HG03045 (cell line): ENCODE measurements around the gene NTMT1.
"Not testable (repeated sequence)": the region's sequence is repeated elsewhere in the genome, so short reads cannot be mapped to it uniquely, and the experiment has no call there.

Source experiments
- ATAC-seq: cut with Tn5 transposase; IDR thresholded peaks from one replicate; pipeline ENCODE4 v1.9.1; 2021; ENCODE audit warnings: mild to moderate bottlenecking, moderate library complexity; ENCODE audit not compliant: unreplicated experiment

The NTMT1 gene

DNA sequence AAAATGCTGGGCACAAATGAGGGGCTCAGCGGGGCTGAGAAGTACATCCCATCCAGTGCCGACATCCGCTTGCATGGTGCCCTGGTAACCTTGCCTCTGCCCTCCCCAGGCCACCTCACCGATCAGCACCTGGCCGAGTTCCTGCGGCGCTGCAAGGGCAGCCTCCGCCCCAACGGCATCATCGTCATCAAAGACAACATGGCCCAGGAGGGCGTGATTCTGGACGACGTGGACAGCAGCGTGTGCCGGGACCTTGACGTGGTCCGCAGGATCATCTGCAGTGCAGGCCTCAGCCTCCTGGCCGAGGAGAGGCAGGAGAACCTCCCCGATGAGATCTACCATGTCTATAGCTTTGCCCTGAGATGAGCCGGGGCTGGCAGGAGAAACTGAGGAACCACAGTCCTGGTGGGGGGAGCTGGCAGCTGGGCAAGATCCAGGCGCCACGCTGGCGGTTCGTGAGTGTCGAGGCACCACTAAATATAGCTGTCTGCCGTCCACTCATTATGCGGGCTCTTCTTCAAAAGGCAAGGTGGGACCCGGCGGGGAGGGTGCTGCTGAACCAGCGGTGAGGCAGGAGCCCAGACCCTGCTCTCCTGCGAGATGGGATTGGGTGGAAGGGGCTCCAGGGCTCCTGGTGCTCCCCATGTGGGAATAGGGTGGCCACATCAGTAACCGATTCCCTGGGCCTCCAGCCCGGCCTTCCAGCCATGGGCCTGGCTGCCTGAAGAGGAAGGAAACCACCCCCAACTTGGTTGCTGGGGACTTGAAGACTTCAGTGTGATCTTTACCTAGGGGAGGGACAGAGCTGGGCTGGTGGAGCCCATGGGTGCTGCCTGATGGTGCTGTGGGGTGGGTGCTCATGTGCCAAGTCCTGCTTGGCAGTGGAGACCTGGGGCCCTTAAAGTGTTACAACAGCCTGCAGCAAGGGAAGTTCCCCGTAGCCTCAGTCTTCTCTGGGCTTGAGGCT lies 9.4 kb downstream of the NTMT1 start:
- no peak for ATAC-seq

DNA sequence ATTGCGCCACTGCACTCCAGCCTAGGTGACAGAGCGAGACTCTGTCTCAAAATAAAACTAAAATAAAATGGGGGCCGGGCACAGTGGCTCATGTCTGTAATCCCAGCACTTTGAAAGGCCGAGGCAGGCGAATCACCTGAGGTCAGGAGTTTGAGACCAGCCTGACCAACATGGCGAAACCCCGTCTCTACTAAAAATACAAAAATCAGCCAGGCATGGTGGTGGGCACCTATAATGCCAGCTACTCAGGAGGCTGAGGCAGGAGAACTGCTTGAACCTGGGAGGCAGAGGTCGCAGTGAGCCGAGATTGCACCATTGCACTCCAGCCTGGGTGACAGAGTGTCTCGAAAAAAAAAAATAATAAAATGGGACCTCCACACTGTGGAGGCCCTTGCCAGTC lies 10.4 kb downstream of the NTMT1 start:
- not testable (repeated sequence) for ATAC-seq

DNA sequence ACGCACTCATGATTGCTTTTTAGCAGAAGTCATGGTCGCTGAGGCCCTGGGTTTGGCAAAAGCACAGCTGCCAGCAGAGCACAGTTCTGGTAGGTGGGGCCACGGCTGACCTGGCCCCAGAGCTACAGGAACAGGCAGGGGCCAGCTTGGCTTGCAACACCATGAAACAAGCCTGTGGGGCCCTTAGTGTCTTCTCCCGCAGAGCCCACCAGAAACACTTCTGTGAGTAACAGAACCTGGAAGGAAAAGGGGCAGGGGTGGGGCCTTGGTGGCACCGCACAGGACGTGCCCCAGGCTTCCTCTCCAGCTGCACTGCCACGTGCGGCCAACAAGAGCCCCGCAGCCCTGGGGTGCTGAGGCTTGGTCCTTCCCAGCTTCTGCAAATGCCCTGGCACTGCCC lies 11.1 kb downstream of the NTMT1 start:
- ATAC-seq, result no peak

DNA sequence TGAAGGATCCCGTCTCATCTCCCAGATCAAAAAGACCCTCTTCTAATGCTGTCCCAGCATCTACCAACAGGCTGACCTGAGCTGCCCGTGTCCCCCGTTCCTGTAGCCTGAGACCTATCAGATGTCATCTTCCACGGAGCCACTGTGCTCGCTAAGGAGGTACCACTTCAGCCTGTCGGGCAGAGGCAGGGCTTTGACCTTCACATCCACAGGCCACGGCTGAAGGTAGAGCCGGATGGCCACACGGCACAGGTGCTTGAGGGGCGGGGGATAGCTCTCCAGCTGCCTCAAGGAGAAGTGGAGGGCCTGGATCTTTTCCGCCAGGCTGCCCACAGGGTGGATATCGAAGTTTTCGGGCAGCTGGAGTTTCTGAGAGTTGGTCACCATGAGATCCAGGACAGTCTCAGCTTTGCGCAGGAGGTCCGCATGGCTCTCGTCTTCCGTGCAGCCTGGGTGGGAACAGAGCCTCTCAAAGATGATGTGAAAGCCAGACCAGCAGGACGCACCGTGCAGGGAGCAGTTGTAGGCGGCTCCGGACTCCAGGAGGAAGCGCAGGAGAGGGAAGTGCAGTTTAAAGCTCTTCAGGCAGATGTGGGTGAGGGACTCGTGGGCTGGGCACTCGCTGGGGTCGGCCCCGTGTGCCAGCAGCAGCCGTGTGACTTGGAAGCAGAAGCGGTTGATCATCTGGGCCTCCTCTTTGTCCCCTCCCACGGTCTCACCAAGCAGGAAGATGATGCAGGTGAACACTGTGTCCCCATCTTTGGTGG lies 11.9 kb downstream of the NTMT1 start:
- ATAC-seq, result no peak

DNA sequence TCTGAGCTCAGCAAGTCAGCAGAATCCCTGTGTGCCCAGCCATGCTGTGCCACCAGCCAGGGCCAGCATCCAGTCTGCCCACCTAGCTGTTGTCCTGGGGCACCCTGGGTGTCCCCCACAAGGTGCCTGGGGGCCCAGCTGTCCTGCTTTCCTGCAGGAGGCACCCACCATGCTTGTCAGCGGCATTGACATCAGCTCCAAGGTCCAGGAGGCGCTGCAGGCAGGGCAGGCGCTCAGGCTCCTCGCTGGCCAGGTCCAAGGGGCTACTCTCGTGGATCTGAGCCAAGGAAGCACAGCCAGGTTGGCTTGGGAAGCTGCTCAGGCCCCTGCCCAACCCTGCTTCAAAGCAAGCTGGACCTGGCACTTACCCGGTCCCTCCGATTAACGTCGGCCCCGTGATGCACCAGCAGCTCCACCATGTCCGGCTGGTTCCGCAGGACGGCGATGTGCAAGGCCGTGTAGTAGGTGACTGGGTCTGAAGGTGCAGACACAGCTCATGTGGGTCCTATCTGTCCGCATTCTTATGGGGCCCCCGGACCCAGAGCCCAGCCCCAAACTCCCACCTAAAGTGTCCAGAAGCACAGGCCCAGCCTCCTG lies 13.2 kb downstream of the NTMT1 start:
- ATAC-seq, result no peak

DNA sequence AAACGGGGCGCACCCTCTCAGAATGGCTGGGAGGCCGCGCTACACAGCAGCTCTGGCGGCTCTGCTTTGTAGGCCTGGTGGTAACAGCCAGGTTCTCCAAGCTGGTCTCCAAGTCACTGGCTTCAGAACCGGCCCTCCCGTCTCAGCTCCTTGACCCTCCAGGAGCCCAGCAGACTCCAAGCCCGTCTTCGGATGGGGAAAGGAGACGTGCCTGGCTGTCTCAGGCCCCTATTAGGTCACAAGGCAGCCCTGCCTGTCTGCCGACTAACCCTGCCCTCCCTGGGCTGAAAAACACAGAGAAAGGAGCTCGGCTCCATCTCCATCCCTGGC lies 13.8 kb downstream of the NTMT1 start:
- ATAC-seq, result no peak

DNA sequence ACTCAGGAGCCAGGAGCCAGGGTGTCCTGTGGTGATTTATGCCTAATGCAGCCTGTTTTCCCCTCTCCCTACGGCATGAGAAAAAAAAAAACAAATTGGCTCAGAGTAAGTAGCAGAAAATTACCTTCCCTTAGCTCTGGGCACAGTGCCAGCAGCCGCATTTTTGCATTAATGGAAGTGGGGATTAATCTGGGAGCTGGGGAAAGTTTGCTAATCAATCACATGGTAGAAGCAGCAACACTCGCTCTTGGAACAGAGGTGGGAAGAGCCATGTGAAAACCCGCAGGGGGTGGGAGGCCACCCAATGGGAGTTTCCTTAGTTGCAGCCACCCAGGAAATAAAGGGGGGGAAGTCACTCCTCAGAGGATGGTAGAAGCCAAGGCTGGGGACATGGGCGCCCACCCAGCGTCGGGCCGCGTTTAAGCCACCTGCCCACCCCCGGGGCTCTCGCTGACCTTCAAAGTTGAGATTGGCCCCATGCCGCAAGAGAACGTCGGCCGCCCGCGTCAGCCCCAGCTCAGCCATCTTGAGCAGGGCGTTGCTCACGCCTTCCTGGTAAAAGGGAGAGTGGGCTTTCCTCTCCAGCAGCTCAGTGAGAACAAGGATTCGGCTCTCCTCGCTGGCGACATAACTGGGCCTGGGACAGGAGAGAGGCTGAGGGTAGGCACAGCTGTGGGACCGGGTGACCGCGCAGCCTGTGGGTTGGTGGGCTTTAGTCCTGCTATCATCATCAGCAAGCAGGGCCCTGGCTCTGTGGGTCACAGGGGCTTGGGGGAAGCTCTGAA lies 14.3 kb downstream of the NTMT1 start:
- no peak for ATAC-seq

DNA sequence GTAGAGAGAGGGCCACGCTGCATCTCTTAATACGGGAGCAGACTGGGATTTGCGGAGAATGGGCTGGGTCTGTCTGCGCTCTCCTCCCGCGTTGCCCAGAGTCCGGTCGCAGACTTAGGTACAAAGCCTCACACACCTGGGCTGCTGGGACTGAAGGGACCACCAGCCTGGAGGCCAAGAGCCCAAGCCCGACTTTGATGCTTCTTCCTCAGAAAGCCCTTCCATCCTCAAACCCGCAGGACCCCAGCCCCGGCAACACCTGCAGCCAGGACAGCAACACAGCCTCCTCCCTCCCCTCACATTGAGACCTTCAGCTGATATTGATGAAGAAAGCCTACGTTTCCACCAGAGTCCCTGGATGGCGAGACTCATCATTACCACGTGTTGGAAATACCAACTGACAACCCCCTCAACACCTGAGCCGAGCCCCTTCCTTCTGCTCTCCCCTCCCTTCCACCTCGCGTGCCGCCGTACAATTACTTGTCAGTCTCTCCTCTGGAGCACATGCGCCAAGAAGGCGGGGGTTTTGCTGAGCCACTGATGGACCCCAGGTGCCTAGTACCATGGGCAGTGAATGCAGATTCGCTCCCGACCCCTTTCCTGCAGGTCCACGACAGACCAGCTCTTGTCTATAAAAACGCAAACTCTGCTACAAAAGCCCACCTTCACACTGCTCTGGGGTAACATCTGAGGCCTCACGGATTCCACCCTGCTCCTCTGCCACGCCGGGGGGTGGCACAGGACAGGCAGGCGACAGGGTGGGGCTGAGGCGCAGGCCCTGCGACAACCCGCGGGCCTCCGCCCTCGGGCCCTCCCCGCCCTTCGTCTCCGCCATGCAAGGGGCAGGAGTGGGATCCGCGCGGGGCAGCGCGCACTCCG lies 15.1 kb downstream of the NTMT1 start:
- peak; percentile 5 for ATAC-seq

DNA sequence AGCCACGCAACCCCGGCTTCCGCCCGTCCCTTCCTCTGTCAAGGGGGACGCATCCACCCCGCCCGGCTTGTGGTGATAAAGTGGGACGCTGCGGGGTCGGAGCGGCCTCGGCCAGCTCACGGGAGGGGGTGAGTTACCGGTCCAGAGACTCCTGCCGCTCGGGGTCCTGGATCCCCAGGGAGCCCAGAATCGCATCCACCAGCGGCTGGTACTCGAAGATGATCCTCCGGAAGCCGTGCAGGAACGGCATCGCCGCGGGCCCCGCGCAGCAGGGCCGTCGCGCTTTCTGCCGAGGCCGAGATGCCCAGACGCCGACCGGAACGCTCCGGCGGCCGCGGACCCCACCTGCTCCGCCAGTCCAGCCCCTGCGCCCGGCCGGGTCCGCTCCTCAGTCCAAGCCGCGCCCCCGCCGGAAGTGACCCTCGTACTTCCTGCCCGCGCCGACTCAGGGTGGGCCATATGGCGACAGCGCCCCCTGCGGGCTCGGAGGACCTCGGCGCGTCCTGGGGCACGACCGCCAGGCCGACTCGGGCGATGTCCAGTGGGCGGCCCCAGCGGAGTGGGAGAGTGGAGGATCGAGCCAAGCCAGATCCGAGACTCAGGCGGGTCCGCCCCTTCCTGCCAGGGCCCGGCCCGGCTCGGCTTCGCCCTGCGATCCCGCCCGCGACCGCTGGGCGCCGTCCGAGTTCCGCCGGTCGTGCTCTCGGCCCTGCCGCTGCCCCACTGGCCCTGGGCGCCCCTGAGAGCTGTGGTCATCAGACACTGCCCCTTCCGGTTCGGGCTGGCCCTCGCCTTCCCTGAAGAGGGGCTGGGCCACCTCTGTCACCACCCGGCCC lies 16.0 kb downstream of the NTMT1 start, which contains the start of gene ASB6:
ASB6 (minus strand) TSS at position 402 of the 836 bp plus-strand sequence; CDS start at position 250, 152 bp downstream.
- ATAC-seq, result peak; percentile 84

DNA sequence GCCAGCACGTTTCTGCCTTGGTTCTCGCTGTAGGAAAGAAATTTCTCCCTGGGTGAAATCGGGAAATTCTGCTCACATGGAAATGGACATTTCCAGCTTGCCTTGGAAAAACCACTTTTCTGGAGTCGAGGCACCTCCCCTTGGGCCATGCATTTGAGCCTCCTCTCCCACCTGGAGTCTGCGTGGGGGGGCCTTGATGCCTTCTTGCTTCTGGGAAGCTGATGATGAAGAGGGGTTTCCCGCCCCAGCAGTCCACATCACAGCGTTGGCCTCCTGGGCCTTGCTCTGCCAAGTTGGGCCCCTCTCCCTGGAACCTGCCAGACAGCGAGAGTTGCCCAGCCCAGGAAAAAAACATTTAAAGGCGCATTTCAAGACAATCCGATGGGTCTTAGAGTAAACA lies 17.7 kb downstream of the NTMT1 start:
- ATAC-seq, result no peak

DNA sequence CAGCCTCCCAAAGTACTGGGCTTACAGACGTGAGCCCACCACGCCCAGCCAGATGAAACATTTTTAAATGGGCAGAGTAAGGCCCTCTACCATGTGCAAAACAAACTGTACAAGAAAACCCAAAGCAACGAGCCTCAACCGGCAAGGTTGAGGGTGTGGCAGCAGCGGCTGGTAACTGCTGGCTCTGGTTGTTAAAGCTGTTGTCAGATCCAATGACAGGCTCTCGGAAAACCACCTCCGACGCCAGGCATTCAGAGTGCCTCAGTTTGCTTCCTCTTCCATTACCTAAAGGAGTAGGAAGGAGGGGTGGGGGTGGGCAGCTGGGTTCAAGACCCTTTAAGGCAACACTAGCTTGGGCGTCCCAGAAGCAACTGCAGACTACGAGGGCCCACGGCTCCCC lies 18.4 kb downstream of the NTMT1 start:
- ATAC-seq, result no peak

DNA sequence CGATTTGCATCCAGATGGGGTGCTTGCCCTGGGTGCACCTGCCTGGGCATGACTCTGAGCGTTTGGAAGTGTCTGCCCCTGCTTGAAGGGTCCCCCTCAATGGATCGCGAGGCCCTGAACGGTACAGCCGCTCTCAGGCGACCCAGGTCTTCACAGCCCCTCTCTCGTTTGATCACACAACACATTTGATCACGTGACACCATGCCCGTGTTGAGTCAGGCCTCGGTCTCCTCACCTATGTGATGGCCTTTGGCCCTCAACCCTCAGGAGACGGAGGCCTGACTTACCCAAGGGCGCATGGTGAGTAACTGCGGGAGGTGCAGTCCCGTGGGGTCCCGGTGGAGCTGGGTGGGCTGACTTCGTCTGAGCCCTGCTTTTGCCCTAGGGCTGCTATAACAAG lies 18.9 kb downstream of the NTMT1 start:
- ATAC-seq, result no peak

DNA sequence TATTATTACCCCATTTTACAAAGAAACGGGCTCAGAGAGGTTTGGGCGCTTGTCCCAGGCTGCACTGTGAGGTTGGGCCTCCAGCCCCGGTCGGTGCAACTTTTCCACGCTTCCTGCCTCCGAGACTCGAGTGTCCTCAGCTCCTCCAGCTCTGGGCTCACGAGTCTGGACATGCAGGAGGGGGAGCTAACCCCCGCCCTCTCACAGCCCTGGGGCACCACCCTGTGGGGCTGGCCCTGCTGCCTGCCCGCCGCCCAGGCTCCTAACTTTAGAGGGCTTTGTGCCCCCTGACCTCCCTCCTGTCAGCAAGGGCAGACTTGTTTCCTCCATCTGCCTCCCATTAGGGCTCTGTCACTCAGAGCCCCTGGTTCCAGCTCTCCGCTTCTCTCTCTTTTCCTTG lies 20.3 kb downstream of the NTMT1 start:
- ATAC-seq, result no peak

DNA sequence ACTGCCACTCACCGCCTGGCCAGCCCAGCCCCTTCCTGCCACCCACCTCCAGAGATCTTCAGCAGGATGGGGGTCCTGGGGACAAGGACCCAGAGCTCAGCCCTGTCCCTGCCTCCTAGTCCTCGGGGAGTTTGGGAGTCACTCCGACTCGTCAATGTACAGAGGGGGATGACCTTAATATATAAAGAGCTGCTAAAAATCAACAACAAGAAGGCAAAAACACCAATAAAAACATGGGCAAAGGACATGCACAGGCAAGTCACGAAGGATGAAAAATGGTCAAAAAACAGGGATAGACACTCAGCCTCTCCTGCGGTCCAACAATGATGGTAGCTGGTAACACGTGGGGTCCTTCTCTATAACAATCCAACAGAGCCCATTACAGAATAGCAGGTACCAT lies 20.7 kb downstream of the NTMT1 start:
- no peak for ATAC-seq

DNA sequence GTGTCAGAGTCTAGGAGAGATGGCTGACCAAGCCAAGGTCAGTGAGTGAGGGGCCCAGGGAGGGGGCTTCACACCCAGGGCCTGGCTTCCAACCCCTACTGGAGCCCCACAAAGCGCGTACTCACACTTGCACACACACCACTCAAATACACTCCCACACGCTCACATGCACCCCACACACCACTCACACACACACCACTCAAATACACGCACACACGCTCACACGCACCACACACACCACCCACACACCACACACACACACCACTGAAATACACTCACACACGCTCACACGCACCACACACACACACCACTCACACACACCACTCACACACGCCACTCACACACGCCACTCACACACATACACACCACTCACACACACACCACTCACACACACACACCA lies 21.7 kb downstream of the NTMT1 start:
- ATAC-seq, result no peak

DNA sequence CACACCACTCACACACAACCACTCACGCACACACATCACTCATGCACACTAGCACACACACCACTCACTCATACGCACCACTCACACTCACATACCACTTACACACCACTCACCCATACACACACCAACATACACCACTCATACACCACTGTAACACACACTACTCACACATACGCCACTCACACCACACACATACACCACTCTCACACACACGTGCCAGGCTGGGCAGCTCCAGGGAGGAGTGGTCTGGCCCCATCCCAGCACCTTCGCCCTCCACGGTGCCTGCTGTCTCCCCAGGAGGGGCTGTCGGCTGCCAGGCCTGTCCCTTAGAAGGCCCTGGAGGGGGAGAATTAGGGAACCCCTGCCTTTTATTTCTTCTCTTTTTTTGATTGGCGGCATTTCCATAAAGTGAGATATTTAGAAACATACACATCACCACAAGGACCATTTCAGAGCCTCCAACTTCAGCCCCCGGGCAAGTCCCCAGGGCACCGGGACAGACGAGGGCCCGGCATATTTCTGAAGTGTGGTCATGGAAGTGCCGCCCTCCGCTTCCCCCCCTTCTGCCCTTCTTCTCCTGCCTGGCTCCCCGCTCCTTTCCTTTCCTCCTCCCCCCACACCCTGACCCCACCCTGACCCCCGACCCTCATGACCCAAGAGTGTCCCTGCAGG lies 22.3 kb downstream of the NTMT1 start:
- no peak for ATAC-seq

DNA sequence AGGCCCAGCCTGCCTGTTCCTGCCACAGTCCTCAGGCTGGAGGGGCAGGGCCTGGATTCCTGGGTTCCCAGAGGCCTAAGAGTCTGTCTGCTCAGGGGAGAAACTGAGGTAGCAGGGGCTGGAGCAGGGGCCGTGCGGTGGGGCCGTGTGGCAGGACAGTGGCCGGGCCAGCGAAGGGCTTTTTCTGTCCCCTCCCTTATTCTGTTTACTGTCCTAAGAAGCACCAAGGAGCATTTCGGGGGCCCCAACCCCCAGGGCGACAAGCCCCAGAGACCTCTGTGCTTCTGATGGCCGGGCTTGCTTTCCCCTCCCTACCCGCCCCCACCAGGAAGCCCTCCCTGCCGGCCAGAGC lies 22.8 kb downstream of the NTMT1 start:
- ATAC-seq, result no peak
